PC-9 (cell line): Measurements from ENCODE around the gene LRFN4.

ENCODE experiments used
- CTCF ChIP-seq: fragments of 200-600 bp; sonication (generic); conservative IDR thresholded peaks from 2 replicates; pipeline ENCODE4 v1.6.1; 2017; ENCODE audit warnings: mixed run types, antibody characterized with exemption, mild to moderate bottlenecking, moderate library complexity
- EZH2 ChIP-seq: fragments of 200-600 bp; sonication (generic); IDR thresholded peaks from 2 replicates; pipeline ENCODE4 v1.8.0; 2017; ENCODE audit warnings: antibody characterized with exemption, low read depth

GRCh38 chr11:66867425-66868040, 10.7 kb downstream of the LRFN4 start:
- TF ChIP-seq CTCF (no peak), EZH2 (no peak)
